ENCODE results near the gene ATP2B1.

- TF ChIP-seq CTCF (IDR thresholded peaks at IDR 0.05; ENCODE audit: extremely low read depth in 1 of 2, insufficient read depth in 1 of 2, low read depth in 1 of 2, low read length in 2 of 2) (no peak), MAX (IDR thresholded peaks at IDR 0.05; ENCODE audit: insufficient read depth, insufficient read length) (no peak), EZH2 (IDR thresholded peaks at IDR 0.05; ENCODE audit: borderline replicate concordance, low read depth, low read length, severe bottlenecking) (no peak), POLR2AphosphoS5 (IDR thresholded peaks at IDR 0.05; ENCODE audit: insufficient read depth, low read depth, low read length) (no peak), MYC (IDR thresholded peaks at IDR 0.05; ENCODE audit: low read depth, low read length) (no peak), POLR2A (IDR thresholded peaks at IDR 0.05; ENCODE audit: low read depth, low read length) (no peak), GATA2 (IDR thresholded peaks at IDR 0.05; ENCODE audit: insufficient read depth, insufficient read length, low read depth, low read length) (no peak)
These were observed 2.5 kb upstream of the ATP2B1 start for GRCh38 chr12:89710873-89711750.

All from endothelial cell of umbilical vein (primary cell).